GM12864 (cell line): ENCODE measurements around the gene NIPAL4.

Experiments
- DNase-seq: peaks from one replicate; pipeline ENCODE4 v3.0.0-alpha.2; 2011; ENCODE audit warnings: low read depth
- H3K4me3 ChIP-seq: 2 replicates; pipeline ENCODE4 v1.5.1; 2011; ENCODE audit warnings: mild to moderate bottlenecking, low read depth, low read length, control low read depth
- CTCF ChIP-seq: IDR thresholded peaks from 2 replicates; pipeline ENCODE4 v1.5.1; 2011; ENCODE audit warnings: low read depth, mild to moderate bottlenecking, moderate library complexity, low read length, control low read depth, inconsistent platforms; ENCODE audit errors: missing control alignments

NIPAL4 gene

GRCh38 chr5:157470631-157471030 lies 10.6 kb downstream of the NIPAL4 start:
- TF ChIP-seq CTCF = no peak

GRCh38 chr5:157471709-157472108 lies 11.7 kb downstream of the NIPAL4 start:
- no peak for DNase-seq
- peak; percentile 71 for TF ChIP-seq CTCF

More at GRCh38 chr5:157470631-157471030, 10.6 kb downstream of the NIPAL4 start:
- no peak overlapping the region for H3K4me3 ChIP-seq
- DNase-seq = no peak

GRCh38 chr5:157473383-157474320 lies 13.6 kb downstream of the NIPAL4 start:
- peak; percentile 6 for TF ChIP-seq CTCF
- H3K4me3 ChIP-seq = no peak overlapping the region
- DNase-seq = no peak

More at GRCh38 chr5:157471709-157472108, 11.7 kb downstream of the NIPAL4 start:
- H3K4me3 ChIP-seq = no peak overlapping the region

- H3K4me3 ChIP-seq = no peak overlapping the region
- DNase-seq = no peak
- no peak for TF ChIP-seq CTCF
Measured at GRCh38 chr5:157475432-157475831, 15.4 kb downstream of the NIPAL4 start.

GRCh38 chr5:157476702-157477408 lies 16.8 kb downstream of the NIPAL4 start:
- no peak overlapping the region for H3K4me3 ChIP-seq
- no peak for DNase-seq
- peak; percentile 77 for TF ChIP-seq CTCF

GRCh38 chr5:157477814-157478494 lies 17.9 kb downstream of the NIPAL4 start:
- TF ChIP-seq CTCF = no peak
- no peak overlapping the region for H3K4me3 ChIP-seq
- DNase-seq = no peak
